GM21360 (cell line): ENCODE measurements around the gene LILRA1.
"Not testable (repeated sequence)": the region's sequence is repeated elsewhere in the genome, so short reads cannot be mapped to it uniquely, and the experiment has no call there.

Experiments used
- ATAC-seq: cut with Tn5 transposase; IDR thresholded peaks from one replicate; pipeline ENCODE4 v1.9.1; 2021; ENCODE audit warnings: mild to moderate bottlenecking, moderate library complexity; ENCODE audit not compliant: unreplicated experiment

The LILRA1 gene

GRCh38 chr19:54593445-54593844, at the start of gene LILRA1:
Gene LILRA1, plus strand, starts transcription at chr19:54593632. Its CDS starts 613 bp downstream, at chr19:54594245.
- ATAC-seq: not testable (repeated sequence)

DNA sequence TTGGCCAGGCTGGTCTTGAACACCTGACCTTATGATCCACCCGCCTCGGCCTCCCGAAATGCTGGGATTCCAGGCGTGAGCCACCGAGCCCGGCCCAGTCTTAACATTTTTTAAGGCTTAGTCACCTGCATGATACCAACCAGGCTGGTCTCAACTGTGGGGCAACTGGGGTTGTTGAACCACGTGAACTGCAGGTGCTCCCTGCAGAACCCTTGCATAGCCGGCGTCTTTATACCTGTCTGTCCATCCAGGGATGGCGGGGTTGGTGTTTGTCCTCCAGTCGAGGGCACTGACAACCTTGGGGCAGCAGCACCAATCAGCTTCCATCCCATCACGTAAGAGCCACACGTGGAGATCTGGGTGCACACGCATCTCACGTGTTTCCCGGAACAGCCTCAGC, 44.6 kb upstream of the LILRA1 start:
- no peak for ATAC-seq

GRCh38 chr19:54549224-54549623, 44.2 kb upstream of the LILRA1 start:
- ATAC-seq: no peak

GRCh38 chr19:54551293-54551692, 42.1 kb upstream of the LILRA1 start:
- no peak for ATAC-seq

GRCh38 chr19:54551950-54552912, 41.2 kb upstream of the LILRA1 start:
- no peak for ATAC-seq

- ATAC-seq: no peak
Measured at GRCh38 chr19:54552913-54553310, 40.5 kb upstream of the LILRA1 start.

- no peak for ATAC-seq
Measured at GRCh38 chr19:54554006-54554405, 39.4 kb upstream of the LILRA1 start.

DNA sequence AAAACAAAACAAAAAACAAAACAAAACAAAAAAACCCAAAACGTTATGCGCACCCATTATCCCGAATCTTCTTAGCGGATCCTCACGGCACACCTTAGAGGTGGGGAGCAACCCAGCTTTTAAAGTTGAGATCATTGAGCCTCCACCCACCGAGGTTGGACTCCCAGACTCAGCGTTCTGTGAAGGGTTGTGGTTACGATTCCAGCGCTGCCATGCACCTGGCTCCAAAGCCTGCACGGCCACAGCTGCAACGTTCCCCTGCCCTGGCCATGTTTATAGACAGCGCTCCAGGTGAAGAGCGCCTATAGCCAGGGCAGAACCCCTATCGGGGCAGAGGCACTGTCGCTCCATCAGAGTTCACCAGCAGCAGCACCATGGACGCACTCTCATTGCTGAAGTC, 38.5 kb upstream of the LILRA1 start:
- ATAC-seq: no peak

GRCh38 chr19:54556194-54556593, 37.2 kb upstream of the LILRA1 start:
- ATAC-seq: no peak

DNA sequence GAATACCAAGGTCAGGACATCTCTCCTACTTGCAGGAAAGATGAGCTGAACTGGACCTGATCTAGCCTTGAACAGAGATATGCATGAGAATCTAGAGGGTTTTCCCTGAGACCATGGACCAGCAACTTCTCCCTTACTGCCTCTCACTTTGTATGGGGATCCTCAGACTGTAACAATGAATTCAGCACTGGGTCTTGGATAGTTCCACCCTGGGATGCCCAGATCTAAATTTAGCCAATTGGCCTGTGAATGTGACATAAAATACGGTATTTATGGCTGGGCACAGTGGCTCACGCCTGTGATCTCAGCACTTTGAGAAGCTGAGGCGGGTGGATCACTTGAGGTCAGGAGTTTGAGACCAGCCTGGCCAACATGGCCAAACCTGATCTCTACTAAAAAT, 35.1 kb upstream of the LILRA1 start:
- no peak for ATAC-seq

- no peak for ATAC-seq
Measured at GRCh38 chr19:54560881-54561385, 32.5 kb upstream of the LILRA1 start.

- ATAC-seq: no peak
Measured at GRCh38 chr19:54561840-54562239, 31.6 kb upstream of the LILRA1 start.

DNA sequence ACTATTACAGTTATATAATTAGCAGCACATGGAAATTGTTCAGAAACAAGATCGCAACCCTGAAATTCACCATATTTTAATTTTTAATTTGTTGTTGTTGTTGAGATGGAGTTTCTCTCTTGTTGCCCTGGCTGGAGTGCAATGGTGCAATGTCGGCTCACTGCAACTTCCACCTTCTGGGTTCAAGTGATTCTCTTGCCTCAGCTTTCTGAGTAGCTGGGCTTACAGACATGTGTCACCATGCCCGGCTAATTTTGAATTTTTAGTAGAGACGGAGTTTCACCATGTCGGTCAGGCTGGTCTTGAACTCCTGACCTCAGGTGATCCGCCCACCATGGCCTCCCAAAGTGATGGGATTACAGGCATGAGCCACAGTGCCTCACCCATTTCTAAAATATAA, 30.2 kb upstream of the LILRA1 start:
- not testable (repeated sequence) for ATAC-seq

- ATAC-seq: no peak
Measured at GRCh38 chr19:54570316-54570715, 23.1 kb upstream of the LILRA1 start.

DNA sequence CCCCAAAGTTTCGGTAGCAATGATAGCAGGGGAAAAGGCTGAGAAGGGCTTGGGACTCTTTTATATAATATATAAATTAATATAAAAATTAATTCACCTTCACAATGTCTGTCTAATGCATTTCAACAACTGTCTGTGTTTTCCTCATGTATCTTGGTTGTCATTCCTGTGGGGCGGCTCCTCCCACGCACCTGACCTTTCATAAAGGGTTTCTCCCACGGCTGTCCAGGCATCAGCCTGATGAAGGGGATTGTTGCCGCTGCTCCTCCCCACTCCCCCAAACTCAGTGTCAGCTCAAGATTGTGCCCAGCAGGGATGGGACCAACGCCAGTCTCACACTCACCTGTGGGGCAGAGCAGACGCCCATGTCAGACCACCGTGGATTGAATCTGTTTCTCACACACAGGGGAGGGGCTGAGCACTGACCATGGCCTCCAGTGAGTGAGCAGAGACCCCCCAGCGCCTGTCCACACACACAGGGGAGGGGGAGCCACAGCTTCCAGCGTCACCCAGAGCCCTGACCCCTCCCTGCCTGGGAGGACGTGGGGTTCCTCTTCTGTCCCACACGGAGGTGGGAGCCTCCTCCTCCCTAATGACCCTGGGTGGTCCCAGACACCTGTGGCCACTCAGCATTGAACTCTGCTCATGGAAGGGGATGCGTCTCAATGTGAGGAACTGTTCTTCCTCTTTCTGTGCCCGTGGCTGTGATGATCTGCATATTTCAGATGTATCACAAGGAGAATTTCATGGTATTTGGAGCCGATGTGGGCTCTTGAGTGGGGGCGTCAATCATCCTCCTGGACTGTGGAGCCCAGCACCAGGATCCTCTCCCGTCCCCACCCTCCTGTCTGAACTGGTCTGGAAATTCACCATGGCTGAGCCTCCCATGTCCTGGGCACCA, 21.5 kb upstream of the LILRA1 start:
- not testable (repeated sequence) for ATAC-seq

DNA sequence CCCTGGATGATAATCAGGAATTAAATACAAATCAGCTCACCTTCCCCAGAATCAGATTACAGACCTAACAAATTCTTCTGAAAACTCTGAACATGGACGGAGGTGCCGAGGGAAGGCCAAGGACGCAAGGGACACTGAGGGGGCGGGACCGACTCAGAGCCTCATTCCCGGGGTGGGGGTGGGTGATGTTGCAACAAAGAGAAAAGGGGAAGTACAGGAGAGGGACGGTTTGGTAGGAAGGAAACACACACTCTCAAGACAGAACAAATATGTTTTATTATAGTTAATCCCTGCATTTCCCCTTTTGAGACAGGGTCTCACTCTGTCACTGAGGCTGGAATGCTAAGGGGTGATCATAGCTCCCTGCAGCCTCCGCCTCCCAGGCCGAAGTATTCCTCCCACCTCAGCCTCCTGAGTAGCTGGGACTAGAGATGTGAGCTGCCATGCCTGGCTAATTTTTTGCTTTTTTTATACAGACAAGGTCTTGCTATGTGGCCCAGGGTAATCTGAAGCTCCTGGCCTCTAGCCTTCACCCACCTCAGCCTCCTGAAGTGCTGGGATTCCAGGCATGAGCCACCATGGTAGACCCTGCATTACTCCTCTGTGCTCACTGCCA, 20.6 kb upstream of the LILRA1 start:
- ATAC-seq: no peak

DNA sequence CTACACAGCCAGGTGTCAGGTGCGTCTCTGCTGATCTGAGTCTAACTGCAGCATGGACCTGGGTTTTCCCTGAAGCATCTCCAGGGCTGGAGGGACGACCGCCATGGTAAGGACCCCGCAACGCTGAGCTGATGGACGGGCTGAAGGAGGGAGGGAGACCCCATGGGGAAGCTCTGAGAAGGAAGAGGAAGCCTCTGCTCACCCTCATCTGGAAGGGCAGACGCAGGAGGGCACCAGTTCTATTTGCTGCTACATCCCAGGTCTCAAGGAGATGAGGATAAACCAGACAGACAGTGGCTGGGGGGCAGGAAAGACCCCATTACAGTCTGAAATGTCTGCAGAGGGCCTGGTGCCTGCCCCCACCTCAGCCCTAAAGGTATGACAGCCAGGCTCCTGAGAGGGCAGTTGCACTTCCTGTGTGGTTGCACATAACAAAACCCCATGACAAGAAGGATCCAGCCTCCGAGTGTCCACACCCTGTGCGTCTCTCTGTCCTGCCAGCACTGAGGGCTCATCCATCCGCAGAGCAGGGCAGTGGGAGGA, 20.0 kb upstream of the LILRA1 start, which contains the start of gene LILRA2:
Gene LILRA2 (plus strand): TSS at position 461 of the 543 bp plus-strand sequence. CDS start 89 bp downstream, outside the sequence.
- ATAC-seq: no peak

- no peak for ATAC-seq
Measured at GRCh38 chr19:54574051-54574450, 19.4 kb upstream of the LILRA1 start.

DNA sequence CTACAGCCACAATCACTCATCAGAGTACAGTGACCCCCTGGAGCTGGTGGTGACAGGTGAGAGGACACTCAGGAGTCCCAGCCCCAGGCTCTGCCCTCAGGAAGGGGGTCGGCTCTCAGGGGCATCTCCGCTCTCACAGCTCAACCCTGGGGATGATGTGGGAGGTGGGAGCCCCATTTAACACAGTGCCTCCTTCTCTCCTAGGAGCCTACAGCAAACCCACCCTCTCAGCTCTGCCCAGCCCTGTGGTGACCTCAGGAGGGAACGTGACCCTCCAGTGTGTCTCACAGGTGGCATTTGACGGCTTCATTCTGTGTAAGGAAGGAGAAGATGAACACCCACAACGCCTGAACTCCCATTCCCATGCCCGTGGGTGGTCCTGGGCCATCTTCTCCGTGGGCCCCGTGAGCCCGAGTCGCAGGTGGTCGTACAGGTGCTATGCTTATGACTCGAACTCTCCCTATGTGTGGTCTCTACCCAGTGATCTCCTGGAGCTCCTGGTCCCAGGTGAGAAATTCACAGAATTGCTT, 18.8 kb upstream of the LILRA1 start:
- ATAC-seq: no peak

DNA sequence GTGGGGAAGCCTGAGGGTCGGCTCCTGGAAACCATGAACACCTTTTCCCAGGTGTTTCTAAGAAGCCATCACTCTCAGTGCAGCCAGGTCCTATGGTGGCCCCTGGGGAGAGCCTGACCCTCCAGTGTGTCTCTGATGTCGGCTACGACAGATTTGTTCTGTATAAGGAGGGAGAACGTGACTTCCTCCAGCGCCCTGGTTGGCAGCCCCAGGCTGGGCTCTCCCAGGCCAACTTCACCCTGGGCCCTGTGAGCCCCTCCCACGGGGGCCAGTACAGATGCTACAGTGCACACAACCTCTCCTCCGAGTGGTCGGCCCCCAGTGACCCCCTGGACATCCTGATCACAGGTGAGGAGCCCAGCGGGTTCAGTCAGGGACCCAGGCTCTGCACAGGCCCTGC, 18.2 kb upstream of the LILRA1 start:
- ATAC-seq: not testable (repeated sequence)
